Activated naive CD4-positive, alpha-beta T cell treated with anti-CD3 and anti-CD28 coated beads, Interleukin-2, amount 50 U/mL, for 24 hours (primary cell): ENCODE results near the gene TLR4.

Experiments used
- H3K27ac Mint-ChIP-seq: one replicate; pipeline ENCODE4 v1.8.0; 2021; ENCODE audit warnings: mild to moderate bottlenecking, mixed read lengths
- H3K27me3 Mint-ChIP-seq: one replicate; pipeline ENCODE4 v1.8.0; 2021; ENCODE audit warnings: mixed read lengths
- H3K36me3 Mint-ChIP-seq: one replicate; pipeline ENCODE4 v1.8.0; 2021; ENCODE audit warnings: mixed read lengths
- H3K4me1 Mint-ChIP-seq: one replicate; pipeline ENCODE4 v1.8.0; 2021; ENCODE audit warnings: mixed read lengths
- H3K4me3 Mint-ChIP-seq: one replicate; pipeline ENCODE4 v1.8.0; 2021; ENCODE audit warnings: mild to moderate bottlenecking, mixed read lengths
- H3K9me3 Mint-ChIP-seq: one replicate; pipeline ENCODE4 v1.8.0; 2021; ENCODE audit warnings: mixed read lengths

Gene TLR4

GRCh38 chr9:117723986-117724625 is 19.9 kb downstream of the TLR4 start:
- Mint-ChIP-seq H3K4me3 (no peak overlapping the region), H3K4me1 (no peaks in the 10 kb centered on the region), H3K27me3 (peaks cover 2% of the 10 kb centered on the region), H3K27ac (no peak overlapping the region), H3K9me3 (no peaks in the 10 kb centered on the region), H3K36me3 (no peaks in the 10 kb centered on the region)

- H3K4me1 Mint-ChIP-seq, result no peaks in the 10 kb centered on the region
Observed at GRCh38 chr9:117725426-117725887, 21.3 kb downstream of the TLR4 start.

GRCh38 chr9:117729375-117729774 is 25.2 kb downstream of the TLR4 start:
- no peak overlapping the region for H3K4me3 Mint-ChIP-seq
- no peaks in the 10 kb centered on the region for H3K36me3 Mint-ChIP-seq
- H3K27me3 Mint-ChIP-seq, result no peaks in the 10 kb centered on the region
- H3K4me1 Mint-ChIP-seq, result no peaks in the 10 kb centered on the region
- no peaks in the 10 kb centered on the region for H3K9me3 Mint-ChIP-seq
- H3K27ac Mint-ChIP-seq, result no peak overlapping the region

More at GRCh38 chr9:117725426-117725887, 21.3 kb downstream of the TLR4 start:
- H3K9me3 Mint-ChIP-seq, result no peaks in the 10 kb centered on the region
- H3K4me3 Mint-ChIP-seq, result no peak overlapping the region
- H3K27me3 Mint-ChIP-seq, result peaks cover 2% of the 10 kb centered on the region
- no peaks in the 10 kb centered on the region for H3K36me3 Mint-ChIP-seq
- no peak overlapping the region for H3K27ac Mint-ChIP-seq

- Mint-ChIP-seq H3K27ac (no peak overlapping the region), H3K27me3 (peaks cover 1% of the 10 kb centered on the region), H3K4me1 (no peaks in the 10 kb centered on the region), H3K9me3 (no peaks in the 10 kb centered on the region), H3K36me3 (no peaks in the 10 kb centered on the region), H3K4me3 (no peak overlapping the region)
Observed at GRCh38 chr9:117732494-117732893, 28.3 kb downstream of the TLR4 start.

GRCh38 chr9:117733465-117733864 is 29.3 kb downstream of the TLR4 start:
- Mint-ChIP-seq H3K36me3 (no peaks in the 10 kb centered on the region), H3K27me3 (peaks cover 1% of the 10 kb centered on the region), H3K27ac (no peak overlapping the region), H3K4me1 (no peaks in the 10 kb centered on the region), H3K9me3 (no peaks in the 10 kb centered on the region), H3K4me3 (no peak overlapping the region)

- Mint-ChIP-seq H3K4me1 (no peaks in the 10 kb centered on the region), H3K36me3 (no peaks in the 10 kb centered on the region), H3K4me3 (no peak overlapping the region), H3K27me3 (peaks cover 1% of the 10 kb centered on the region), H3K27ac (no peak overlapping the region), H3K9me3 (no peaks in the 10 kb centered on the region)
Observed at GRCh38 chr9:117734082-117734481, 29.9 kb downstream of the TLR4 start.

- no peaks in the 10 kb centered on the region for H3K9me3 Mint-ChIP-seq
- no peak overlapping the region for H3K4me3 Mint-ChIP-seq
- H3K27me3 Mint-ChIP-seq, result peaks cover 1% of the 10 kb centered on the region
Observed at GRCh38 chr9:117734523-117735314, 30.5 kb downstream of the TLR4 start.

GRCh38 chr9:117737721-117738226 is 33.6 kb downstream of the TLR4 start:
- Mint-ChIP-seq H3K27ac (no peak overlapping the region), H3K27me3 (peaks cover 7% of the 10 kb centered on the region), H3K4me1 (no peaks in the 10 kb centered on the region), H3K9me3 (no peaks in the 10 kb centered on the region), H3K4me3 (no peak overlapping the region), H3K36me3 (no peaks in the 10 kb centered on the region)

More at GRCh38 chr9:117734523-117735314, 30.5 kb downstream of the TLR4 start:
- H3K4me1 Mint-ChIP-seq, result no peaks in the 10 kb centered on the region
- H3K36me3 Mint-ChIP-seq, result no peaks in the 10 kb centered on the region
- no peak overlapping the region for H3K27ac Mint-ChIP-seq

GRCh38 chr9:117739206-117739605 is 35.0 kb downstream of the TLR4 start:
- Mint-ChIP-seq H3K27me3 (peaks cover 10% of the 10 kb centered on the region), H3K4me1 (no peaks in the 10 kb centered on the region), H3K27ac (no peak overlapping the region), H3K4me3 (no peak overlapping the region), H3K9me3 (no peaks in the 10 kb centered on the region), H3K36me3 (no peaks in the 10 kb centered on the region)

- Mint-ChIP-seq H3K9me3 (no peaks in the 10 kb centered on the region), H3K36me3 (no peaks in the 10 kb centered on the region), H3K27ac (no peak overlapping the region), H3K27me3 (peaks cover 13% of the 10 kb centered on the region), H3K4me1 (no peaks in the 10 kb centered on the region), H3K4me3 (no peak overlapping the region)
Observed at GRCh38 chr9:117739624-117740347, 35.6 kb downstream of the TLR4 start.

GRCh38 chr9:117742131-117742530 is 37.9 kb downstream of the TLR4 start:
- H3K27me3 Mint-ChIP-seq, result peaks cover 23% of the 10 kb centered on the region
- no peaks in the 10 kb centered on the region for H3K36me3 Mint-ChIP-seq
- no peaks in the 10 kb centered on the region for H3K4me1 Mint-ChIP-seq
- H3K4me3 Mint-ChIP-seq, result no peak overlapping the region
- H3K9me3 Mint-ChIP-seq, result no peaks in the 10 kb centered on the region
- H3K27ac Mint-ChIP-seq, result no peak overlapping the region

- no peak overlapping the region for H3K4me3 Mint-ChIP-seq
- no peaks in the 10 kb centered on the region for H3K36me3 Mint-ChIP-seq
- H3K27ac Mint-ChIP-seq, result no peak overlapping the region
- H3K9me3 Mint-ChIP-seq, result no peaks in the 10 kb centered on the region
- peaks cover 30% of the 10 kb centered on the region for H3K27me3 Mint-ChIP-seq
- no peaks in the 10 kb centered on the region for H3K4me1 Mint-ChIP-seq
Observed at GRCh38 chr9:117744369-117744768, 40.2 kb downstream of the TLR4 start.

GRCh38 chr9:117744856-117745389 is 40.7 kb downstream of the TLR4 start:
- Mint-ChIP-seq H3K4me3 (no peak overlapping the region), H3K36me3 (no peaks in the 10 kb centered on the region), H3K27ac (no peak overlapping the region), H3K9me3 (no peaks in the 10 kb centered on the region), H3K27me3 (peaks cover 30% of the 10 kb centered on the region), H3K4me1 (no peaks in the 10 kb centered on the region)

GRCh38 chr9:117745598-117745997 is 41.4 kb downstream of the TLR4 start:
- H3K36me3 Mint-ChIP-seq, result no peaks in the 10 kb centered on the region
- H3K27me3 Mint-ChIP-seq, result peaks cover 33% of the 10 kb centered on the region
- H3K27ac Mint-ChIP-seq, result no peak overlapping the region
- no peak overlapping the region for H3K4me3 Mint-ChIP-seq
- no peaks in the 10 kb centered on the region for H3K4me1 Mint-ChIP-seq
- H3K9me3 Mint-ChIP-seq, result no peaks in the 10 kb centered on the region

GRCh38 chr9:117746263-117746662 is 42.1 kb downstream of the TLR4 start:
- H3K36me3 Mint-ChIP-seq, result no peaks in the 10 kb centered on the region
- H3K9me3 Mint-ChIP-seq, result no peaks in the 10 kb centered on the region
- H3K27me3 Mint-ChIP-seq, result peaks cover 34% of the 10 kb centered on the region
- H3K4me3 Mint-ChIP-seq, result no peak overlapping the region
- no peak overlapping the region for H3K27ac Mint-ChIP-seq
- H3K4me1 Mint-ChIP-seq, result no peaks in the 10 kb centered on the region
